ENCODE measurements around the gene GNL1. TPM values are rescaled to one million over a fixed set of nuclear protein-coding genes. Genes with fewer than 3 reads are reported as not detected.

GNL1 gene
- total and polyA plus RNA-seq, 10 of the 15 experiments (the other 5 are each of a cell fraction or from before 2014, with no cell fraction given), result 0.18 to 64.5 (median 45.5) TPM

DNA sequence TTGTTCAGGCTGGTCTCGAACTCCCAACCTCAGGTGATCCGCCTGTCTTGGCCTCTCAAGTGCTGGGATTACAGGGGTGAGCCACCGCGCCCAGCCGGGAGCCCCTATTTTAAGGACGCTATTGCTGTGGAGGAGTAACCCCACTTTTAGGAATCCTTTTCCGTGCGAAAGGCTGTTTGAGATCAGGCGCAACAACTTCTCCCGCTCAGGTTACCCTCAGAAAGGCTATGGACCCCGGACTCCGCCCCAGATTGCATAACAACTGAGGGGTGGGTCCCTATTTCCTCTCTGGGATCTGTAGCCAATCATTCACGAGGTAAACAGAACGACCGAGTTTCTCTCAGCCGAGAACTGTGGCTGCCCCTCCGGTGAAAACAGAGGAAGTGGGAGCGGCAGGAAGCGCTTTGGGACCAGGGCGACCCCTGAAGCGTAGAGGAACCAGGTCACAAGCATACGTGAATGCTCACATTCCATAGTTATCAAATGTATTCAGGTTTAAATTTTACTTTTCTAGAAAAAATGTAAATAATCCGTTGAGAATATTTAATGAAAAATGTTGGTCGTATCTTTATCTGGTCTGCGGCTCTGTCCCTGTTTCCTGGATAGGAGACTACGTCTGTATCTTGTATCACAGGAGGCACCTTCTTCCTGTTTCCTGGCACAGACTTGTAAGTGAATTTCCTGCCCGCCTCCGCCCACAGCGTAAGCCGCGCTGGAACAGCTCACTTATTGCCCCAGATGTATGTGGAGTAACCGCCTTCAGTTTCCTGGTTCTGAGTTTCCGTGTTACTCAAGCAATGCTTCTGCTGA, 40.1 kb downstream of the GNL1 start (continued):
- TF ChIP-seq STAT1 (conservative IDR thresholded peaks at IDR 0.05) (0 out of 2 replicates have a peak, but pooled peaks have one; percentile 17), CBFB (IDR thresholded peaks at IDR 0.05; ENCODE audit: low read depth) (0 out of 2 replicates have a peak, but pooled peaks have one; percentile 47), BCL3 (IDR thresholded peaks at IDR 0.05; ENCODE audit: borderline replicate concordance, insufficient read depth, low read depth, low read length, poor library complexity, severe bottlenecking) (no peak)

GRCh38 chr6:30515106-30515505, 41.2 kb downstream of the GNL1 start:
- no peaks in the 10 kb centered on the region for H4K20me1 ChIP-seq (ENCODE audit: control insufficient read depth, insufficient read depth)
- no peaks in the 10 kb centered on the region for H3K36me3 ChIP-seq (ENCODE audit: control insufficient read depth in 2 of 2, insufficient read depth in 2 of 2, low read length in 1 of 2)
- H3K27me3 ChIP-seq (replicated peaks in 1 of 2; ENCODE audit: control insufficient read depth in 2 of 2, insufficient read depth in 2 of 2, low read length in 1 of 2), result no peaks in the 10 kb centered on the region
- ChIA-PET POLR2A (interaction anchor here (0.6 kb wide), 1 partner anchor 15 kb away, joined by 3 read pairs; no protein-coding TSS in a partner anchor), CTCF (no interaction called here), RAD21 (ENCODE audit: unreplicated experiment) (no interaction called here), SMC1A (ENCODE audit: uncharacterized antibody, unreplicated experiment) (interaction anchor here (1.6 kb wide), 1 partner anchor 21 kb away, joined by 5 read pairs; no protein-coding TSS in a partner anchor)
- WGBS (ENCODE audit: insufficient coverage, insufficient replicate concordance, low lambda C conversion rate, missing lambda C conversion rate), result 56% methylated on average over 4 of the region's 4 CpGs
- TF ChIP-seq ZNF622 (IDR thresholded peaks at IDR 0.05) (no peak), BCL3 (IDR thresholded peaks at IDR 0.05; ENCODE audit: borderline replicate concordance, insufficient read depth, low read depth, low read length, poor library complexity, severe bottlenecking) (no peak), GATAD2B (conservative IDR thresholded peaks at IDR 0.05; ENCODE audit: low read depth) (no peak), JUNB (IDR thresholded peaks at IDR 0.05) (no peak)
- TF ChIP-seq, protein P1, sequence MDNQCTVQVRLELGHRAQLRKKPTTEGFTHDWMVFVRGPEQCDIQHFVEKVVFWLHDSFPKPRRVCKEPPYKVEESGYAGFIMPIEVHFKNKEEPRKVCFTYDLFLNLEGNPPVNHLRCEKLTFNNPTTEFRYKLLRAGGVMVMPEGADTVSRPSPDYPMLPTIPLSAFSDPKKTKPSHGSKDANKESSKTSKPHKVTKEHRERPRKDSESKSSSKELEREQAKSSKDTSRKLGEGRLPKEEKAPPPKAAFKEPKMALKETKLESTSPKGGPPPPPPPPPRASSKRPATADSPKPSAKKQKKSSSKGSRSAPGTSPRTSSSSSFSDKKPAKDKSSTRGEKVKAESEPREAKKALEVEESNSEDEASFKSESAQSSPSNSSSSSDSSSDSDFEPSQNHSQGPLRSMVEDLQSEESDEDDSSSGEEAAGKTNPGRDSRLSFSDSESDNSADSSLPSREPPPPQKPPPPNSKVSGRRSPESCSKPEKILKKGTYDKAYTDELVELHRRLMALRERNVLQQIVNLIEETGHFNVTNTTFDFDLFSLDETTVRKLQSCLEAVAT (IDR thresholded peaks at IDR 0.05), result no peak
- FAIRE-seq (no peak), DNase-seq (ENCODE audit: low read depth, low spot score) (no peak), ATAC-seq (no peak)
- intact Hi-C loops (cut with micrococcal nuclease; ENCODE audit: unreplicated experiment) (no loop called here), in situ Hi-C loops (cut with MboI) (no loop called here)
- H3K4me1 ChIP-seq (ENCODE audit: control insufficient read depth, insufficient read depth, low read length), result peaks cover 22% of the 10 kb centered on the region
- BruUV-seq (replicated peaks), result TSS peak; percentile 81
- H3K27ac ChIP-seq (ENCODE audit: control insufficient read depth, insufficient read depth), result no peak overlapping the region
- no peak overlapping the region for H3K4me3 ChIP-seq
- no peak overlapping the region for H2AFZ ChIP-seq (ENCODE audit: control insufficient read depth, low read depth, low read length)
- no peak overlapping the region for H3K9ac ChIP-seq (ENCODE audit: control insufficient read depth, insufficient read depth, low read length)
- H3K4me2 ChIP-seq (ENCODE audit: control insufficient read depth, insufficient read depth), result no peak overlapping the region
- H3K9me3 ChIP-seq (replicated peaks; ENCODE audit: control insufficient read depth, insufficient read depth, low read length), result peaks cover 4% of the 10 kb centered on the region; the same call in 1 of the 3 replicates
- no peaks in the 10 kb centered on the region for H3K79me2 ChIP-seq (ENCODE audit: control insufficient read depth, insufficient read depth, low read length)

Measured in GM12878 (cell line).